HepG2 (cell line): ENCODE data around the gene PLEKHA6. TPM values are rescaled to one million over a fixed set of nuclear protein-coding genes. Genes with fewer than 3 reads are reported as not detected.

Experiments used
- ATAC-seq: fragments of 200-7000 bp; cut with Tn5 transposase; 3 replicates; pipeline ENCODE4 v1.9.1; 2020; ENCODE audit warnings: mild to moderate bottlenecking, moderate library complexity
- BruUV-seq: library from RNA; stranded (reverse); fragments of 400-500 nt; replicated peaks from 2 replicates; lab custom pipeline; 2021; lab: Mats Ljungman, UMichigan
- CTCF ChIA-PET: fragments of 300-600 bp; formaldehyde crosslinking; extraction: SDS; loops from one replicate; lab custom pipeline; 2021; ENCODE audit warnings: low total read pairs, inconsistent platforms, low intra/inter-chr PET ratio; lab: Yijun Ruan, JAX
- POLR2A ChIA-PET: fragments of 350-600 bp; sonication (Branson Sonifier 250); formaldehyde crosslinking; loops from one replicate; lab custom pipeline; 2020; ENCODE audit warnings: antibody characterized with exemption, inconsistent platforms; lab: Yijun Ruan, JAX
- DNase-seq: peaks from one replicate; pipeline ENCODE4 v3.0.0-alpha.2; 2015; ENCODE audit warnings: low spot score
- FAIRE-seq: peaks from 3 replicates; lab custom pipeline; 2011; peaks lifted over from hg19 to GRCh38; lab: Jason Lieb, UNC
- H2AFZ ChIP-seq: one replicate; pipeline ENCODE4 v1.6.1; 2011; ENCODE audit warnings: low read length, inconsistent platforms
- H3K27ac ChIP-seq: fragments of 300-600 bp; 3 replicates; pipeline ENCODE4 v1.8.0; 2011; ENCODE audit warnings: mixed run types, mild to moderate bottlenecking, mixed read lengths, low read length, inconsistent platforms; ENCODE audit not compliant: insufficient read depth; ENCODE audit errors: extremely low read length
- H3K27me3 ChIP-seq, 2 experiments: fragments of 200-600 bp in 1 of 2; 2 replicates in 1 of 2; 3 replicates in 1 of 2; pipeline versions ENCODE4 v1.6.0 to v1.8.0; 2011; ENCODE audit warnings: low read length in 2 of 2, mild to moderate bottlenecking in 2 of 2, moderate library complexity in 2 of 2, inconsistent platforms in 1 of 2; ENCODE audit not compliant: insufficient read depth in 2 of 2, control insufficient read depth in 1 of 2
- H3K36me3 ChIP-seq, 2 experiments: fragments of 200-600 bp in 1 of 2; replicated peaks in 1 of 2; 2 replicates in 1 of 2; 3 replicates in 1 of 2; pipeline versions ENCODE4 v1.5.1 to v1.8.0; 2011; ENCODE audit warnings: low read length in 2 of 2, inconsistent platforms in 1 of 2; ENCODE audit not compliant: insufficient read depth in 2 of 2, control insufficient read depth in 1 of 2
- H3K4me1 ChIP-seq: 2 replicates; pipeline ENCODE4 v1.5.1; 2012; ENCODE audit warnings: low read length, inconsistent platforms; ENCODE audit not compliant: insufficient read depth
- H3K4me2 ChIP-seq: 2 replicates; pipeline ENCODE4 v1.6.0; 2011; ENCODE audit warnings: low read depth, low read length, inconsistent platforms
- H3K4me3 ChIP-seq, 3 experiments: fragments of 200-600 bp in 1 of 3; sonication (generic), shearing (Covaris generic) in 1 of 3; replicated peaks in 1 of 3; 2 replicates each; pipeline ENCODE4 v1.5.1; 2011 to 2016; ENCODE audit warnings: low read length in 3 of 3, inconsistent platforms in 2 of 3, low read depth in 2 of 3, mild to moderate bottlenecking in 2 of 3, control low read depth in 1 of 3, mixed read lengths in 1 of 3; ENCODE audit not compliant: insufficient read depth in 1 of 3
- H3K79me2 ChIP-seq: one replicate; pipeline ENCODE4 v1.6.1; 2011; ENCODE audit warnings: low read length, inconsistent platforms; ENCODE audit not compliant: insufficient read depth
- H3K9ac ChIP-seq: 2 replicates; pipeline ENCODE4 v1.6.0; 2011; ENCODE audit warnings: mild to moderate bottlenecking, low read depth, low read length, inconsistent platforms; ENCODE audit not compliant: insufficient read depth
- H3K9me3 ChIP-seq: 2 replicates; pipeline ENCODE4 v1.5.1; 2012; ENCODE audit warnings: mild to moderate bottlenecking, low read length
- H4K20me1 ChIP-seq: 2 replicates; pipeline ENCODE4 v1.6.0; 2011; ENCODE audit warnings: inconsistent platforms, mild to moderate bottlenecking, low read length, moderate library complexity; ENCODE audit not compliant: insufficient read depth
- GTF2F1 ChIP-seq: fragments of 150-350 bp; IDR thresholded peaks from 2 replicates; pipeline ENCODE4 v1.6.1; 2014; ENCODE audit warnings: low read length
- MYNN ChIP-seq: sonication (generic); formaldehyde crosslinking; IDR thresholded peaks from 2 replicates; pipeline ENCODE4 v1.4.0; 2020; ENCODE audit warnings: mild to moderate bottlenecking, low read depth, missing genetic modification reagents
- NFE2L2 ChIP-seq: fragments of 150-350 bp; IDR thresholded peaks from 2 replicates; pipeline ENCODE4 v1.6.1; 2014; ENCODE audit warnings: low read length
- SAP130 ChIP-seq: IDR thresholded peaks from 2 replicates; pipeline ENCODE4 v1.6.1; 2016; ENCODE audit warnings: low read depth
- ZNF318 ChIP-seq: sonication (generic); formaldehyde crosslinking; IDR thresholded peaks from 2 replicates; pipeline ENCODE4 v1.4.0; 2020; ENCODE audit warnings: mild to moderate bottlenecking, missing genetic modification reagents
- ZNF484 ChIP-seq: sonication (generic); formaldehyde crosslinking; IDR thresholded peaks from 2 replicates; pipeline ENCODE4 v1.5.1; 2020; ENCODE audit warnings: mild to moderate bottlenecking, low read depth, missing genetic modification reagents, borderline replicate concordance
- ZNF678 ChIP-seq: sonication (generic); formaldehyde crosslinking; IDR thresholded peaks from 2 replicates; pipeline ENCODE4 v1.4.0; 2020; ENCODE audit warnings: mild to moderate bottlenecking, missing genetic modification reagents
- ZSCAN25 ChIP-seq: sonication (generic); formaldehyde crosslinking; IDR thresholded peaks from 2 replicates; pipeline ENCODE4 v1.8.0; 2022; ENCODE audit warnings: mild to moderate bottlenecking, missing genetic modification reagents
- WGBS: methylation state at CpG from one replicate; pipeline ENCODE4 v1.1.6; 2017; ENCODE audit warnings: low lambda C conversion rate; 5-methylcytosine and 5-hydroxymethylcytosine counted together
- in situ Hi-C: cut with HindIII; loops from 2 replicates; pipeline ENCODE4 v1.10.0; 2017; ENCODE audit warnings: low pct_unique_long_range_greater_than_20kb; ENCODE audit not compliant: extremely low pct_ligation_motif_present
- intact Hi-C: fragments of 100-400 bp; cut with micrococcal nuclease; formaldehyde crosslinking; loops from one replicate; pipeline ENCODE4 v1.10.0; 2022; ENCODE audit not compliant: unreplicated experiment
- polyA plus RNA-seq, 8 experiments: library from polyadenylated mRNA; depleted of rRNA in 3 of 8; stranded (reverse) in 7 of 8; unstranded in 1 of 8; fragments of >200 nt; fragmentation: Illumina TruSeq in 4 of 8; extraction: Trizol in 4 of 8; gene quantifications; 2 replicates each; pipeline versions ENCODE4 v1.2.1 to v1.2.3, GENCODE V29; 2011 to 2016; ENCODE audit warnings: low read depth in 4 of 8, missing spikeins in 1 of 8, mixed read lengths in 1 of 8; ENCODE audit not compliant: insufficient read depth in 1 of 8
- total RNA-seq, 5 experiments: library from RNA; depleted of rRNA; stranded (reverse); fragments of >200 nt; fragmentation: Illumina TruSeq; extraction: Trizol; gene quantifications; 2 replicates each; pipeline ENCODE4 v1.2.3, GENCODE V29; 2016; ENCODE audit warnings: low read depth in 1 of 5
- TF ChIP-seq, protein P1 (sequence below): IDR thresholded peaks from 2 replicates; pipeline ENCODE4 v1.6.1; 2016; ENCODE audit warnings: missing compliant biosample characterization, missing genetic modification reagents, borderline replicate concordance

Gene PLEKHA6
- total and polyA plus RNA-seq, 2 of the 13 experiments (the other 11 are each of a cell fraction or from before 2014, with no cell fraction given), result 5.3 to 11.4 TPM

- no peak for FAIRE-seq
- Histone ChIP-seq H3K4me3 (no peak overlapping the region), H3K27ac (no peak overlapping the region), H3K9ac (no peak overlapping the region), H3K9me3 (no peaks in the 10 kb centered on the region), H2AFZ (no peak overlapping the region), H3K27me3 (no peaks in the 10 kb centered on the region), H3K36me3 (peaks cover 2 to 10% of the 10 kb centered on the region in 2 experiments; a peak in 1 of 5 replicates), H3K79me2 (no peaks in the 10 kb centered on the region), H3K4me1 (peaks cover 20% of the 10 kb centered on the region), H4K20me1 (no peaks in the 10 kb centered on the region), H3K4me2 (no peak overlapping the region)
- intact Hi-C loops, result no loop called here
- no peak for ATAC-seq
- ChIA-PET CTCF (no interaction called here), POLR2A (no interaction called here)
- no peak for DNase-seq
- WGBS, result 97% methylated on average over 10 of the region's 10 CpGs
- no TSS peak for BruUV-seq
- no peak for TF ChIP-seq ZNF484
- no peak for TF ChIP-seq MYNN (CRISPR knock-in tag)
- no peak for TF ChIP-seq ZNF678 (CRISPR knock-in tag)
- no peak for TF ChIP-seq SAP130 (CRISPR knock-in tag)
- TF ChIP-seq, protein P1, sequence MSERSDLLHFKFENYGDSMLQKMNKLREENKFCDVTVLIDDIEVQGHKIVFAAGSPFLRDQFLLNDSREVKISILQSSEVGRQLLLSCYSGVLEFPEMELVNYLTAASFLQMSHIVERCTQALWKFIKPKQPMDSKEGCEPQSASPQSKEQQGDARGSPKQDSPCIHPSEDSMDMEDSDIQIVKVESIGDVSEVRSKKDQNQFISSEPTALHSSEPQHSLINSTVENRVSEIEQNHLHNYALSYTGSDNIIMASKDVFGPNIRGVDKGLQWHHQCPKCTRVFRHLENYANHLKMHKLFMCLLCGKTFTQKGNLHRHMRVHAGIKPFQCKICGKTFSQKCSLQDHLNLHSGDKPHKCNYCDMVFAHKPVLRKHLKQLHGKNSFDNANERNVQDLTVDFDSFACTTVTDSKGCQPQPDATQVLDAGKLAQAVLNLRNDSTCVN, result no peak
- TF ChIP-seq ZSCAN25 (CRISPR knock-in tag), result no peak
- no peak for TF ChIP-seq NFE2L2
- no peak for TF ChIP-seq GTF2F1
- in situ Hi-C loops, result loop anchor here (5.0 to 25.0 kb wide), 4 partner anchors 99 to 499 kb away; partner anchors contain the start of genes GOLT1A and SNRPE
Measured at GRCh38 chr1:204361781-204362180, 2.1 kb upstream of the PLEKHA6 start.

DNA sequence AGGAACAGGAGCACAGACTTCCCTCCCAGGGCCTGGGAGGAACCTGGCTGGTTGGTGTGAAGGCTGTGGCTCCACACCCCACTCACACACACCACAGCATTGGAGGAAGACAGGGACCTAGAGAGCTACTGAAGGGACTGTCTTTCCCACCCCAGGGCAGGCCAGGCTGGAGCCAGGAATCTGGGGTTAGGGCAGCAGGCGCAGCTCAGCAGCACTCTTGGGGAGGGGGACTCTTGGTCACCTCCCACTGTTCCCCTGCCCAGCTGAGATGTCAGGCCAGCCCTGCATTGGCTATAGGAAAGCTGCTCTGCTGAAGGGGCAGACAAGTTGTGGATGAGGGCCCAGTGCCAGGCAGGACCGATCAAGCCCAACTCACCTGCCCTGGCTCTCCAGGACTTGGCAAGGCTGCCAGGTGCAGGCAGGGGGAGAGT lies 1.6 kb upstream of the PLEKHA6 start:
- no peaks in the 10 kb centered on the region for H3K79me2 ChIP-seq
- no peak overlapping the region for H2AFZ ChIP-seq
- no peak for TF ChIP-seq ZNF318
- TF ChIP-seq, all 625 proteins: peak for 0
- WGBS, result 100% methylated on average over 1 of the region's 2 CpGs
- Histone ChIP-seq H3K27me3 (no peaks in the 10 kb centered on the region), H3K27ac (no peak overlapping the region), H3K4me3 (no peak overlapping the region), H3K9me3 (no peaks in the 10 kb centered on the region), H3K36me3 (peaks cover 2 to 7% of the 10 kb centered on the region in 2 experiments; a peak in 1 of 5 replicates), H3K9ac (no peak overlapping the region), H3K4me1 (peaks cover 20% of the 10 kb centered on the region), H3K4me2 (no peak overlapping the region), H4K20me1 (no peaks in the 10 kb centered on the region)
- BruUV-seq, result no TSS peak
- ATAC-seq, result no peak
- POLR2A ChIA-PET, result no interaction called here
- FAIRE-seq, result no peak
- in situ Hi-C loops (loop anchor here (5.0 to 25.0 kb wide), 4 partner anchors 99 to 499 kb away; partner anchors contain the start of genes GOLT1A and SNRPE), intact Hi-C loops (no loop called here)
- no peak for DNase-seq
- CTCF ChIA-PET, result no interaction called here
